H1 (cell line): ENCODE data around the gene DLGAP5. TPM values are rescaled to one million over a fixed set of nuclear protein-coding genes. Genes with fewer than 3 reads are reported as not detected.

Experiments used
- ASH2L ChIP-seq: fragments of 200-600, 300-600 bp; sonication (generic); IDR thresholded peaks from one replicate; pipeline ENCODE4 v1.7.1; 2017; ENCODE audit warnings: low read length
- HDAC2 ChIP-seq, 2 experiments: fragments of 300-600 bp in 1 of 2; sonication (generic) in 1 of 2; IDR thresholded peaks; 2 replicates each; pipeline ENCODE4 v1.6.1; 2011 to 2012; ENCODE audit warnings: low read depth in 2 of 2, low read length in 2 of 2, mild to moderate bottlenecking in 2 of 2, moderate library complexity in 2 of 2, borderline replicate concordance in 1 of 2, inconsistent platforms in 1 of 2
- polyA plus RNA-seq, 7 experiments: library from polyadenylated mRNA; depleted of rRNA in 3 of 7; stranded (reverse) in 5 of 7; unstranded in 2 of 7; fragments of >200 nt in 5 of 7; fragments of 200-250 nt in 2 of 7; gene quantifications; 1 replicate in 5 of 7; 2 replicates in 1 of 7; 4 replicates in 1 of 7; pipeline versions ENCODE4 v1.2.1 to v1.2.3, GENCODE V29; 2011 to 2013; ENCODE audit warnings: missing spikeins in 2 of 7, mixed read lengths in 2 of 7
- total RNA-seq: library from RNA; stranded (reverse); fragmentation: NEBNext Ultra II Directional; extraction: Animal tissue kit (Norgen Biotek cat#: 25700); gene quantifications from 2 replicates; pipeline ENCODE4 v1.2.1, GENCODE V29; 2021
- TF ChIP-seq, protein P1 (sequence below), 3 experiments: IDR thresholded peaks; 1 replicate in 2 of 3; 2 replicates in 1 of 3; pipeline versions ENCODE4 v1.5.1 to v1.6.1; 2011; ENCODE audit warnings: low read length in 3 of 3, mild to moderate bottlenecking in 3 of 3, inconsistent platforms in 2 of 3, low read depth in 1 of 3, moderate library complexity in 1 of 3; ENCODE audit not compliant: insufficient read depth in 1 of 3; ENCODE audit errors: control extremely low read depth in 1 of 3

The DLGAP5 gene
- total and polyA plus RNA-seq, 2 of the 8 experiments (the other 6 are each of a cell fraction or from before 2014, with no cell fraction given), result 16.9 to 155 TPM

GRCh38 chr14:55116246-55117030 is 74.9 kb downstream of the DLGAP5 start (continued):
- TF ChIP-seq HDAC2 (IDR thresholded peaks at IDR 0.05; ENCODE audit: borderline replicate concordance in 1 of 2, low read depth in 2 of 2, low read length in 2 of 2) (no peak), ASH2L (no peak)
- TF ChIP-seq, protein P1, sequence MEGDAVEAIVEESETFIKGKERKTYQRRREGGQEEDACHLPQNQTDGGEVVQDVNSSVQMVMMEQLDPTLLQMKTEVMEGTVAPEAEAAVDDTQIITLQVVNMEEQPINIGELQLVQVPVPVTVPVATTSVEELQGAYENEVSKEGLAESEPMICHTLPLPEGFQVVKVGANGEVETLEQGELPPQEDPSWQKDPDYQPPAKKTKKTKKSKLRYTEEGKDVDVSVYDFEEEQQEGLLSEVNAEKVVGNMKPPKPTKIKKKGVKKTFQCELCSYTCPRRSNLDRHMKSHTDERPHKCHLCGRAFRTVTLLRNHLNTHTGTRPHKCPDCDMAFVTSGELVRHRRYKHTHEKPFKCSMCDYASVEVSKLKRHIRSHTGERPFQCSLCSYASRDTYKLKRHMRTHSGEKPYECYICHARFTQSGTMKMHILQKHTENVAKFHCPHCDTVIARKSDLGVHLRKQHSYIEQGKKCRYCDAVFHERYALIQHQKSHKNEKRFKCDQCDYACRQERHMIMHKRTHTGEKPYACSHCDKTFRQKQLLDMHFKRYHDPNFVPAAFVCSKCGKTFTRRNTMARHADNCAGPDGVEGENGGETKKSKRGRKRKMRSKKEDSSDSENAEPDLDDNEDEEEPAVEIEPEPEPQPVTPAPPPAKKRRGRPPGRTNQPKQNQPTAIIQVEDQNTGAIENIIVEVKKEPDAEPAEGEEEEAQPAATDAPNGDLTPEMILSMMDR (IDR thresholded peaks at IDR 0.05; ENCODE audit: control extremely low read depth in 1 of 3, insufficient read depth in 1 of 3, low read depth in 1 of 3, low read length in 3 of 3), result no peak
